ENCODE results near the gene KCNK3. TPM values are rescaled to one million over a fixed set of nuclear protein-coding genes. Genes with fewer than 3 reads are reported as not detected.

KCNK3 gene
- total RNA-seq, 3 donors from 2014 or later (not counting 1 experiment from before 2014, with no cell fraction given) = not detected

DNA sequence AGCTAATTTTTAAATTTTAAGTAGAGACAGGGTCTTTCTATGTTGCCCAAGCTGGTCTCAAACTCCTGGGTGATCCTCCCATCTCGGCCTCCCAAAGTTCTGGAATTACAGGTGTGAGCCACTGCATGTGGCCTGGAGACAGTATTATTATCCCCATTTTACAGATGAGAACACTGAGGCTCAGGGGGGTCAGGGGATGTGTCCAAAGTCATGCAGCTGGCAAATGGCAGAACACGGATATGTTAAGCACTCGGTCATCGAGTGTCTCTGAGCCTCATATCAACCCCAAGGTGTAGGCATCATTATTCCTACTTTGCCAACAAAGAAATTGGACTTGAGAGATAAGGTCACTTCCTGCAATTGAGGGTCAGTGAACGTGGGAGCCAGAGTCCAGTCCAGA is 12.6 kb downstream of the KCNK3 start:
- Mint-ChIP-seq H3K27ac (no peak overlapping the region), H3K9me3 (no peaks in the 10 kb centered on the region), H3K27me3 (ENCODE audit: low read depth in 2 of 2) (peaks cover 0 to 5% of the 10 kb centered on the region in 2 donors), H3K4me3 (no peak overlapping the region), H3K36me3 (no peaks in the 10 kb centered on the region), H3K4me1 (peaks cover 5 to 6% of the 10 kb centered on the region in 2 donors)
- Histone ChIP-seq H3K9me3 (ENCODE audit: control insufficient read depth, insufficient read depth, low read length) (no peaks in the 10 kb centered on the region), H3K4me3 (ENCODE audit: low read length) (no peak overlapping the region), H3K36me3 (ENCODE audit: control insufficient read depth, insufficient read depth, low read length) (no peaks in the 10 kb centered on the region), H3K27me3 (ENCODE audit: control insufficient read depth, insufficient read depth, low read length) (no peaks in the 10 kb centered on the region), H3K4me1 (ENCODE audit: control insufficient read depth, insufficient read depth, low read length) (no peaks in the 10 kb centered on the region), H3K27ac (ENCODE audit: low read length) (no peak overlapping the region)
- ATAC-seq (no peak), DNase-seq (no peak)
- WGBS (ENCODE audit: insufficient coverage) = 79% methylated on average over 5 of the region's 5 CpGs
- intact Hi-C loops (cut with micrococcal nuclease) = no loop called here
- TF ChIP-seq CTCF (IDR thresholded peaks at IDR 0.05) = no peak

DNA sequence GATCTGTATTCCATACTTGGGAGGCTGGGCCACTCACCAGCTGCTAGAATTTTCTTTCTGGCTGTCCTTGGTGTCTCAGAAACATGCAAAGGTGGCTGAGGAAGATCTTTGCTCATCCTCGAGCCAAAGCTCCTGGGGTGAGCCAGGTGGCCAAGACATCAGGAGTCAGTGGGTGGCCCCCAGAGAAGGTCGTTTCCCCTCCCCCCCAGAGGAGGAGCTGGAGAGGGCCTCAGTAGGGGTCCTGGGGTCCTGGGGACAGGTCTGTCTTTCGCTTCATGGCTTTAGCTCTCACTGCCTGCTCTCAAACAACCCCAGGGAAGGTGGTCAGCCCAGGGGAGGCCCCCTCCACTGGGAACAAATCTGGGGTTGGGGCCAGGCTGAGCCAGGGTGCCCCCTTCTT is 13.6 kb downstream of the KCNK3 start:
- ATAC-seq (no peak), DNase-seq (no peak)
- Mint-ChIP-seq H3K4me3 (no peak overlapping the region), H3K36me3 (no peaks in the 10 kb centered on the region), H3K4me1 (peaks cover 5 to 6% of the 10 kb centered on the region in 2 donors), H3K27ac (no peak overlapping the region), H3K9me3 (no peaks in the 10 kb centered on the region), H3K27me3 (ENCODE audit: low read depth in 2 of 2) (no peaks in the 10 kb centered on the region)
- Histone ChIP-seq H3K4me1 (ENCODE audit: control insufficient read depth, insufficient read depth, low read length) (no peaks in the 10 kb centered on the region), H3K9me3 (ENCODE audit: control insufficient read depth, insufficient read depth, low read length) (no peaks in the 10 kb centered on the region), H3K36me3 (ENCODE audit: control insufficient read depth, insufficient read depth, low read length) (no peaks in the 10 kb centered on the region), H3K4me3 (ENCODE audit: low read length) (no peak overlapping the region), H3K27me3 (ENCODE audit: control insufficient read depth, insufficient read depth, low read length) (no peaks in the 10 kb centered on the region), H3K27ac (ENCODE audit: low read length) (no peak overlapping the region)
- WGBS (ENCODE audit: insufficient coverage) = 59% methylated on average over 3 of the region's 3 CpGs
- no peak for TF ChIP-seq CTCF (IDR thresholded peaks at IDR 0.05)
- intact Hi-C loops (cut with micrococcal nuclease) = no loop called here

DNA sequence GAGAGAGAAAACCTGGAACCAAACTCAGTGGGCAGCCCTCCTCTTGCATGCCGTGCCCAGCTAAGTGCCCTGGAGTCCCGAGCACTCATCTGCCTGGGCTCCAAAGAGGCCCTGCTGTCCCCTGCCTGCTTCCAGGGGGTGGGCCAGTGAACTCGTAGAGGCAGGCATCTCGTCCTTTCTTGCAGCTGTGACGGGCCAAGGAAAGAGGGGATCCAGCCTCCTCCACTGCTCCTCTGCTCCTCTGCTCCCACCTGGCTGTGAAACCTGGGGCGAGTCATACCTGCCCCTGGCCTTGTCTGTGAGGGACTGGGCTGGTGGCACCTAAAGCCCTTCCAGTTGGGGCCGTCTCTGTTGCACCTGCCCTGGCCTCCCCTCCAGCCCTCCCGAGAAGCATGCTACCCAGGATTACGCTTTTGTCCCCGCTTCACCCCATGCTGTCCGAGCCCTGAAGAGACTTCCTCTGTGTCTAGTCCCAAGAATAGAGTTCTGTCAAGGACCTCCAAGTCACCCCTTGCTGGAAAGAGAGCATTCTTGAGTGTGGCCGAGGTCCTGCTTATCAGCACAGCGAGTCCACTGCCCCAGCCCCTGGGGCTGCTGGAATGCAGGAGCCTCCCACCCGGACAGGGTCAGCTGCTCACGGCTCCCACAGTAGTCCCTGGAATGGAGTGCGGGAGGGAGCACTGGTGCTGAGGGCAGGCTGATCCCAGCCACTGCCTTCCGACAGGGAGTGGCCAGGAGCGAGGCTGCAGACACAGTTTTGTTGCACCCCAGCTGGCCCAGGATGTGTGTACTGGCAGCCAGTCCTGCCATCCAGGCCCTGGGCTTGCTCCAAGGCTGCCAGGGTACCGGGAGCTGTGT is 14.3 kb downstream of the KCNK3 start:
- Mint-ChIP-seq H3K4me3 (no peak overlapping the region), H3K9me3 (no peaks in the 10 kb centered on the region), H3K4me1 (peaks cover 5 to 6% of the 10 kb centered on the region in 2 donors), H3K27ac (no peak overlapping the region), H3K36me3 (no peaks in the 10 kb centered on the region), H3K27me3 (ENCODE audit: low read depth in 2 of 2) (peaks cover 0 to under 1% of the 10 kb centered on the region in 2 donors)
- no peaks in the 10 kb centered on the region for H3K9me3 ChIP-seq (ENCODE audit: control insufficient read depth, insufficient read depth, low read length)
- no peaks in the 10 kb centered on the region for H3K4me1 ChIP-seq (ENCODE audit: control insufficient read depth, insufficient read depth, low read length)
- H3K4me3 ChIP-seq (ENCODE audit: low read length) = no peak overlapping the region
- no peak for TF ChIP-seq CTCF (IDR thresholded peaks at IDR 0.05)
- intact Hi-C loops (cut with micrococcal nuclease) = no loop called here
- no peaks in the 10 kb centered on the region for H3K36me3 ChIP-seq (ENCODE audit: control insufficient read depth, insufficient read depth, low read length)
- H3K27ac ChIP-seq (ENCODE audit: low read length) = no peak overlapping the region
- H3K27me3 ChIP-seq (ENCODE audit: control insufficient read depth, insufficient read depth, low read length) = no peaks in the 10 kb centered on the region
- DNase-seq (no peak), ATAC-seq (no peak)
- WGBS (ENCODE audit: insufficient coverage) = 78% methylated on average over 19 of the region's 19 CpGs
